IMR-90 (cell line): Measurements from ENCODE around the gene KIF6. TPM values are rescaled to one million over a fixed set of nuclear protein-coding genes. Genes with fewer than 3 reads are reported as not detected.

Experiments used
- ATAC-seq: fragments of 200-7000 bp; cut with Tn5 transposase; 2 replicates; pipeline ENCODE4 v1.9.1; 2020; ENCODE audit warnings: low read depth, mild to moderate bottlenecking, moderate library complexity
- BruUV-seq: library from RNA; stranded (reverse); fragments of 400-500 nt; replicated peaks from 2 replicates; lab custom pipeline; 2021; lab: Mats Ljungman, UMichigan
- CTCF ChIA-PET: fragments of 300-600 bp; formaldehyde crosslinking; extraction: SDS; loops from one replicate; lab custom pipeline; 2021; ENCODE audit warnings: antibody characterized with exemption; lab: Yijun Ruan, JAX
- POLR2A ChIA-PET: fragments of 300-600 bp; sonication (Branson Sonifier 250); formaldehyde crosslinking; loops from one replicate; lab custom pipeline; 2022; ENCODE audit warnings: antibody characterized with exemption; ENCODE audit not compliant: unreplicated experiment; lab: Charles Lee
- DNase-seq: peaks from one replicate; pipeline ENCODE4 v3.0.0; 2013
- H2AFZ ChIP-seq: replicated peaks from 2 replicates; pipeline ENCODE3; 2013; ENCODE audit warnings: low read length, mild to moderate bottlenecking; ENCODE audit not compliant: poor library complexity
- H2AK5ac ChIP-seq: 2 replicates; pipeline ENCODE4 v1.6.1; 2013; ENCODE audit warnings: low read depth, low read length, inconsistent platforms
- H2AK9ac ChIP-seq: replicated peaks from 2 replicates; pipeline ENCODE3; 2013; ENCODE audit warnings: mild to moderate bottlenecking, low read depth, low read length, moderate library complexity; ENCODE audit not compliant: poor library complexity
- H2BK120ac ChIP-seq: 2 replicates; pipeline ENCODE4 v1.6.1; 2013; ENCODE audit warnings: low read depth, low read length, inconsistent platforms
- H2BK15ac ChIP-seq: 3 replicates; pipeline ENCODE4 v1.6.1; 2013; ENCODE audit warnings: low read depth, low read length, inconsistent platforms
- H2BK20ac ChIP-seq: 2 replicates; pipeline ENCODE4 v1.6.1; 2013; ENCODE audit warnings: low read depth, mild to moderate bottlenecking, inconsistent platforms, low read length, moderate library complexity
- H2BK5ac ChIP-seq: 2 replicates; pipeline ENCODE4 v1.6.1; 2013; ENCODE audit warnings: mild to moderate bottlenecking, low read depth, low read length, inconsistent platforms; ENCODE audit not compliant: poor library complexity, severe bottlenecking
- H3K14ac ChIP-seq: replicated peaks from 2 replicates; pipeline ENCODE4 v1.6.1; 2013; ENCODE audit warnings: low read depth, low read length, inconsistent platforms
- H3K18ac ChIP-seq: 2 replicates; pipeline ENCODE4 v1.6.1; 2013; ENCODE audit warnings: low read depth, low read length, control low read depth
- H3K23ac ChIP-seq: 2 replicates; pipeline ENCODE4 v1.6.1; 2013; ENCODE audit warnings: low read depth, low read length, inconsistent platforms
- H3K27ac ChIP-seq: 2 replicates; pipeline ENCODE4 v1.5.1; 2013; ENCODE audit warnings: mild to moderate bottlenecking, control low read depth, low read length; ENCODE audit not compliant: insufficient read depth
- H3K27me3 ChIP-seq: 2 replicates; pipeline ENCODE4 v1.6.1; 2013; ENCODE audit warnings: low read length; ENCODE audit not compliant: control insufficient read depth, insufficient read depth
- H3K36me3 ChIP-seq: 2 replicates; pipeline ENCODE4 v1.6.1; 2013; ENCODE audit warnings: low read length, mixed read lengths; ENCODE audit not compliant: control insufficient read depth, insufficient read depth
- H3K4ac ChIP-seq: 2 replicates; pipeline ENCODE4 v1.6.1; 2013; ENCODE audit warnings: low read depth, low read length, inconsistent platforms
- H3K4me1 ChIP-seq: 2 replicates; pipeline ENCODE4 v1.6.1; 2013; ENCODE audit warnings: low read length, mixed read lengths; ENCODE audit not compliant: control insufficient read depth, insufficient read depth
- H3K4me2 ChIP-seq: 2 replicates; pipeline ENCODE4 v1.6.1; 2013; ENCODE audit warnings: low read depth, mild to moderate bottlenecking, control low read depth, low read length, moderate library complexity
- H3K4me3 ChIP-seq: 2 replicates; pipeline ENCODE4 v1.5.1; 2013; ENCODE audit warnings: low read depth, mild to moderate bottlenecking, control low read depth, low read length, moderate library complexity; ENCODE audit not compliant: insufficient read depth
- H3K56ac ChIP-seq: 2 replicates; pipeline ENCODE4 v1.6.1; 2013; ENCODE audit warnings: low read length, inconsistent platforms; ENCODE audit not compliant: insufficient read depth; ENCODE audit errors: extremely low read depth
- H3K79me1 ChIP-seq, 2 experiments: 2 replicates each; pipeline ENCODE4 v1.6.1; 2013; ENCODE audit warnings: low read length in 2 of 2, inconsistent platforms in 1 of 2, low read depth in 1 of 2
- H3K9ac ChIP-seq: 2 replicates; pipeline ENCODE4 v1.6.1; 2013; ENCODE audit warnings: low read depth, low read length, control low read depth
- H3K9me1 ChIP-seq: 2 replicates; pipeline ENCODE4 v1.6.1; 2013; ENCODE audit warnings: low read length, inconsistent platforms; ENCODE audit not compliant: insufficient read depth
- H3K9me3 ChIP-seq: 2 replicates; pipeline ENCODE4 v1.6.1; 2013; ENCODE audit warnings: low read length; ENCODE audit not compliant: control insufficient read depth, insufficient read depth
- H4K20me1 ChIP-seq: 2 replicates; pipeline ENCODE4 v1.6.1; 2013; ENCODE audit warnings: low read length, inconsistent platforms; ENCODE audit not compliant: insufficient read depth
- H4K5ac ChIP-seq: 2 replicates; pipeline ENCODE4 v1.6.1; 2013; ENCODE audit warnings: mild to moderate bottlenecking, low read depth, low read length, control low read depth
- H4K8ac ChIP-seq, 2 experiments: 2 replicates each; pipeline ENCODE4 v1.6.1; 2013; ENCODE audit warnings: low read depth in 2 of 2, low read length in 2 of 2, control low read depth in 1 of 2, inconsistent platforms in 1 of 2
- H4K91ac ChIP-seq: 2 replicates; pipeline ENCODE4 v1.6.1; 2013; ENCODE audit warnings: low read depth, low read length, inconsistent platforms; ENCODE audit not compliant: insufficient read depth
- BHLHE40 ChIP-seq: fragments of 150-350 bp; IDR thresholded peaks from 2 replicates; pipeline ENCODE4 v1.6.1; 2016; ENCODE audit warnings: mild to moderate bottlenecking, low read depth, low read length
- CHD1 ChIP-seq: IDR thresholded peaks from 2 replicates; pipeline ENCODE4 v1.6.1; 2012; ENCODE audit warnings: low read depth, low read length, improper control_type of control experiment
- FOS ChIP-seq: fragments of 150-350 bp; IDR thresholded peaks from 2 replicates; pipeline ENCODE4 v1.6.1; 2016; ENCODE audit warnings: low read depth, low read length
- MXI1 ChIP-seq: IDR thresholded peaks from 2 replicates; pipeline ENCODE4 v1.6.1; 2012; ENCODE audit warnings: low read depth, mild to moderate bottlenecking, low read length, moderate library complexity, borderline replicate concordance
- RAD21 ChIP-seq: IDR thresholded peaks from 2 replicates; pipeline ENCODE4 v1.6.1; 2012; ENCODE audit warnings: low read length, improper control_type of control experiment
- RCOR1 ChIP-seq: IDR thresholded peaks from 2 replicates; pipeline ENCODE4 v1.6.1; 2012; ENCODE audit warnings: mild to moderate bottlenecking, low read length, improper control_type of control experiment; ENCODE audit not compliant: insufficient replicate concordance
- RFX5 ChIP-seq: IDR thresholded peaks from 2 replicates; pipeline ENCODE4 v1.8.0; 2012; ENCODE audit warnings: low read depth, mild to moderate bottlenecking, low read length, moderate library complexity
- SMC3 ChIP-seq: fragments of 150-350 bp; IDR thresholded peaks from 2 replicates; pipeline ENCODE4 v1.6.1; 2016; ENCODE audit warnings: low read depth, mild to moderate bottlenecking, antibody characterized with exemption, low read length, moderate library complexity
- WGBS, 2 experiments: methylation state at CpG; one replicate each; pipeline versions ENCODE4 v1.1.5 to v1.1.7; 2013; ENCODE audit warnings: missing lambda C conversion rate in 2 of 2; ENCODE audit not compliant: insufficient read length in 1 of 2; ENCODE audit errors: extremely low coverage in 2 of 2; 5-methylcytosine and 5-hydroxymethylcytosine counted together
- dilution Hi-C: fragments of 300-500 bp; cut with HindIII; formaldehyde crosslinking; loops from one replicate; pipeline ENCODE4 v1.14.3; 2018; ENCODE audit warnings: low sequenced_read_pairs; ENCODE audit not compliant: unreplicated experiment
- in situ Hi-C: fragments of 300-500 bp; cut with MboI; formaldehyde crosslinking; loops from 3 replicates; pipeline ENCODE4 v1.14.3; 2019; ENCODE audit warnings: low sequenced_read_pairs, inconsistent platforms, mixed read lengths
- intact Hi-C: fragments of 100-400 bp; cut with micrococcal nuclease; formaldehyde crosslinking; loops from 2 replicates; pipeline ENCODE4 v1.10.0; 2022
- polyA plus RNA-seq, 3 experiments: library from polyadenylated mRNA; depleted of rRNA; stranded (reverse); fragments of >200 nt; gene quantifications; 2 replicates each; pipeline ENCODE4 v1.2.3, GENCODE V29; 2012; ENCODE audit warnings: low replicate concordance in 1 of 3
- total RNA-seq: library from RNA; depleted of rRNA; stranded (reverse); fragments of >200 nt; gene quantifications from 2 replicates; pipeline ENCODE4 v1.2.3, GENCODE V29; 2012
- TF ChIP-seq, protein P1 (sequence below): fragments of 150-350 bp; IDR thresholded peaks from 2 replicates; pipeline ENCODE4 v1.6.1; 2017; ENCODE audit warnings: mild to moderate bottlenecking, antibody characterized with exemption, low read length, low read depth
- TF ChIP-seq, protein P2 (sequence below): fragments of 150-350 bp; IDR thresholded peaks from 2 replicates; pipeline ENCODE4 v1.6.1; 2016; ENCODE audit warnings: low read depth, mild to moderate bottlenecking, low read length, moderate library complexity, borderline replicate concordance

Gene KIF6
- total and polyA plus RNA-seq, 2 of the 4 experiments (the other 2 are of a cell fraction): under 0.01 to 0.10 TPM

DNA sequence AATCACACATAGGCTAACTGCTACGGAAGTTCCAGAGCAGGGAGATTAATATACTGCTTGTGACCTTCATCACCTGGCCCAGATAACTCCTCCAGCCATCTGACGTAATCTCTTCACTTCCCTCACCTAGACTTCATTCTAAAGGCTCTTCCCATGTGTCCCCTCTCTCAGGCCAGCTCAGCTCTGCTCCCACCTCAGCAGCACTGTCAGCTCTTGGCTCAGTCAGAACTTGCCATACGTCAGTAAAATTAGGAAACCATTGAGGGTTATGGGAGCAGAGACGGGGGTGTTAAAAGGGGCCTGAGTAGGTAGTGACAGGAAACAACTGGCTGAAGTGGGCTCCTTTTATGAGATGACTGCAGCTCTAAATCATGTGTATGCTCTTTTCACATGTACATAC is 101.5 kb downstream of the KIF6 start:
- dilution Hi-C loops (no loop called here), in situ Hi-C loops (no loop called here), intact Hi-C loops (no loop called here)
- ChIA-PET CTCF (no interaction called here), POLR2A (no interaction called here)
- ATAC-seq (no peak), DNase-seq (no peak)
- Histone ChIP-seq H2BK120ac (no peak overlapping the region), H2AFZ (no peak overlapping the region), H3K27me3 (no peaks in the 10 kb centered on the region), H4K91ac (no peak overlapping the region), H3K9me1 (no peaks in the 10 kb centered on the region), H3K79me1 (no peaks in the 10 kb centered on the region), H3K4ac (no peak overlapping the region), H3K14ac (no peak overlapping the region), H3K56ac (no peak overlapping the region), H2BK15ac (no peak overlapping the region), H3K4me3 (no peak overlapping the region), H4K5ac (no peak overlapping the region), H3K4me2 (no peak overlapping the region), H4K8ac (no peak overlapping the region), H2AK9ac (no peak overlapping the region), H3K18ac (no peak overlapping the region), H3K4me1 (no peaks in the 10 kb centered on the region), H3K23ac (no peak overlapping the region), H3K36me3 (no peaks in the 10 kb centered on the region), H2BK5ac (no peak overlapping the region), H3K27ac (no peak overlapping the region), H3K9ac (no peak overlapping the region), H2BK20ac (no peak overlapping the region), H2AK5ac (no peak overlapping the region), H4K20me1 (no peaks in the 10 kb centered on the region), H3K9me3 (no peaks in the 10 kb centered on the region)
- 38% methylated on average over 1 of the region's 4 CpGs; no CpG with 5 or more reads in 1 of the 2 experiments for WGBS, 2 experiments
- no peak for TF ChIP-seq RFX5
- TF ChIP-seq, protein P1, sequence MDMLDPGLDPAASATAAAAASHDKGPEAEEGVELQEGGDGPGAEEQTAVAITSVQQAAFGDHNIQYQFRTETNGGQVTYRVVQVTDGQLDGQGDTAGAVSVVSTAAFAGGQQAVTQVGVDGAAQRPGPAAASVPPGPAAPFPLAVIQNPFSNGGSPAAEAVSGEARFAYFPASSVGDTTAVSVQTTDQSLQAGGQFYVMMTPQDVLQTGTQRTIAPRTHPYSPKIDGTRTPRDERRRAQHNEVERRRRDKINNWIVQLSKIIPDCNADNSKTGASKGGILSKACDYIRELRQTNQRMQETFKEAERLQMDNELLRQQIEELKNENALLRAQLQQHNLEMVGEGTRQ: no peak
- no peak for TF ChIP-seq BHLHE40
- no peak for TF ChIP-seq FOS
- TF ChIP-seq RAD21: no peak
- TF ChIP-seq SMC3: no peak
- no peak for TF ChIP-seq RCOR1
- TF ChIP-seq, protein P2, sequence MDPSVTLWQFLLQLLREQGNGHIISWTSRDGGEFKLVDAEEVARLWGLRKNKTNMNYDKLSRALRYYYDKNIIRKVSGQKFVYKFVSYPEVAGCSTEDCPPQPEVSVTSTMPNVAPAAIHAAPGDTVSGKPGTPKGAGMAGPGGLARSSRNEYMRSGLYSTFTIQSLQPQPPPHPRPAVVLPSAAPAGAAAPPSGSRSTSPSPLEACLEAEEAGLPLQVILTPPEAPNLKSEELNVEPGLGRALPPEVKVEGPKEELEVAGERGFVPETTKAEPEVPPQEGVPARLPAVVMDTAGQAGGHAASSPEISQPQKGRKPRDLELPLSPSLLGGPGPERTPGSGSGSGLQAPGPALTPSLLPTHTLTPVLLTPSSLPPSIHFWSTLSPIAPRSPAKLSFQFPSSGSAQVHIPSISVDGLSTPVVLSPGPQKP: no peak
- no peak for TF ChIP-seq MXI1
- TF ChIP-seq CHD1: no peak
- BruUV-seq: no TSS peak
